Muscle of leg (tissue), 11 donors: Measurements from ENCODE around the gene GPR34. TPM values are rescaled to one million over a fixed set of nuclear protein-coding genes. Genes with fewer than 3 reads are reported as not detected.
A peak's percentile ranks its signal among the peaks of the same experiment; 100 is the strongest.

ENCODE experiments used
- DNase-seq: peaks from one replicate; pipeline ENCODE4 v3.0.0; 2013
- H3K27ac ChIP-seq: one replicate; pipeline ENCODE4 v1.5.1; 2013; ENCODE audit warnings: mild to moderate bottlenecking, low read length, control low read depth
- H3K27me3 ChIP-seq: one replicate; pipeline ENCODE4 v1.6.1; 2013; ENCODE audit warnings: low read length; ENCODE audit not compliant: control insufficient read depth, insufficient read depth
- H3K36me3 ChIP-seq: one replicate; pipeline ENCODE4 v1.6.1; 2013; ENCODE audit warnings: low read length; ENCODE audit not compliant: control insufficient read depth, insufficient read depth
- H3K4me1 ChIP-seq: one replicate; pipeline ENCODE4 v1.6.1; 2013; ENCODE audit warnings: low read length; ENCODE audit not compliant: control insufficient read depth, insufficient read depth
- H3K4me3 ChIP-seq: one replicate; pipeline ENCODE4 v1.5.1; 2013; ENCODE audit warnings: low read length, control low read depth
- H3K9me3 ChIP-seq: replicated peaks from 2 replicates; pipeline ENCODE4 v1.6.1; 2013; ENCODE audit warnings: low read depth, low read length; ENCODE audit not compliant: control insufficient read depth
- WGBS: methylation state at CpG from one replicate; pipeline ENCODE4 v1.1.5; 2013; ENCODE audit warnings: missing lambda C conversion rate; ENCODE audit not compliant: insufficient coverage; 5-methylcytosine and 5-hydroxymethylcytosine counted together
- polyA plus RNA-seq, 8 donors: library from polyadenylated mRNA; unstranded; fragments of 120-200 nt; gene quantifications; one replicate each; pipeline versions ENCODE4 v1.2.1 to v1.2.3, GENCODE V29; 2013; ENCODE audit warnings: inconsistent platforms in 1 of 8, low replicate concordance in 1 of 8; ENCODE audit not compliant: insufficient read length in 8 of 8, insufficient read depth in 1 of 8
- total RNA-seq: library from RNA; stranded (reverse); fragments of 120-200 nt; gene quantifications from one replicate; pipeline ENCODE4 v1.2.4, GENCODE V29; 2013

GPR34 gene
- total and polyA plus RNA-seq, 9 donors: 3.7 to 8.8 (median 7.1) TPM

- H3K9me3 ChIP-seq: no peaks in the 10 kb centered on the region
- no peaks in the 10 kb centered on the region for H3K4me1 ChIP-seq
- H3K36me3 ChIP-seq: no peaks in the 10 kb centered on the region
- no CpG with 5 or more reads among the region's 3 CpGs for WGBS
- H3K27ac ChIP-seq: no peak overlapping the region
- DNase-seq: no peak
- no peak overlapping the region for H3K4me3 ChIP-seq
- H3K27me3 ChIP-seq: peaks cover 11% of the 10 kb centered on the region
Measured at GRCh38 chrX:41728125-41728524, 39.4 kb downstream of the GPR34 start.

- H3K4me3 ChIP-seq: no peak overlapping the region
- WGBS: no CpG with 5 or more reads among the region's 2 CpGs
- no peaks in the 10 kb centered on the region for H3K36me3 ChIP-seq
- no peaks in the 10 kb centered on the region for H3K4me1 ChIP-seq
- H3K27ac ChIP-seq: no peak overlapping the region
- no peaks in the 10 kb centered on the region for H3K9me3 ChIP-seq
- H3K27me3 ChIP-seq: peaks cover 11% of the 10 kb centered on the region
- no peak for DNase-seq
Measured at GRCh38 chrX:41730081-41730480, 41.3 kb downstream of the GPR34 start.

- no peaks in the 10 kb centered on the region for H3K36me3 ChIP-seq
- no peak for DNase-seq
- H3K27ac ChIP-seq: no peak overlapping the region
- H3K27me3 ChIP-seq: peaks cover 15% of the 10 kb centered on the region
- WGBS: 100% methylated on average over 1 of the region's 2 CpGs
- no peaks in the 10 kb centered on the region for H3K4me1 ChIP-seq
- no peaks in the 10 kb centered on the region for H3K9me3 ChIP-seq
- no peak overlapping the region for H3K4me3 ChIP-seq
Measured at GRCh38 chrX:41732260-41732659, 43.5 kb downstream of the GPR34 start.

GRCh38 chrX:41733939-41734338 is 45.2 kb downstream of the GPR34 start:
- WGBS: no CpG with 5 or more reads among the region's 1 CpG
- Histone ChIP-seq H3K36me3 (no peaks in the 10 kb centered on the region), H3K9me3 (no peaks in the 10 kb centered on the region), H3K4me3 (no peak overlapping the region), H3K27me3 (peaks cover 13% of the 10 kb centered on the region), H3K4me1 (no peaks in the 10 kb centered on the region), H3K27ac (no peak overlapping the region)
- peak; percentile 3 for DNase-seq

- no peak overlapping the region for H3K4me3 ChIP-seq
- H3K27ac ChIP-seq: no peak overlapping the region
- no peaks in the 10 kb centered on the region for H3K4me1 ChIP-seq
- no CpG with 5 or more reads among the region's 1 CpG for WGBS
- no peaks in the 10 kb centered on the region for H3K9me3 ChIP-seq
- no peaks in the 10 kb centered on the region for H3K36me3 ChIP-seq
- H3K27me3 ChIP-seq: peaks cover 13% of the 10 kb centered on the region
- peak; percentile 11 for DNase-seq
Measured at GRCh38 chrX:41734530-41734929, 45.8 kb downstream of the GPR34 start.

GRCh38 chrX:41737065-41737464 is 48.3 kb downstream of the GPR34 start:
- no peak overlapping the region for H3K4me3 ChIP-seq
- no peak overlapping the region for H3K27ac ChIP-seq
- H3K9me3 ChIP-seq: no peaks in the 10 kb centered on the region
- no peaks in the 10 kb centered on the region for H3K36me3 ChIP-seq
- WGBS: 71% methylated on average over 6 of the region's 7 CpGs
- peak; percentile 30 for DNase-seq
- H3K27me3 ChIP-seq: peaks cover 14% of the 10 kb centered on the region
- H3K4me1 ChIP-seq: no peaks in the 10 kb centered on the region

GRCh38 chrX:41739871-41740270 is 51.1 kb downstream of the GPR34 start:
- WGBS: no CpG with 5 or more reads among the region's 1 CpG
- Histone ChIP-seq H3K9me3 (no peaks in the 10 kb centered on the region), H3K4me1 (no peaks in the 10 kb centered on the region), H3K4me3 (no peak overlapping the region), H3K27ac (no peak overlapping the region), H3K27me3 (peaks cover 12% of the 10 kb centered on the region), H3K36me3 (no peaks in the 10 kb centered on the region)
- no peak for DNase-seq

Other genes with a start within 250 kb of the GPR34 start
- not detected for gene NYX, start 241.6 kb upstream of the GPR34 start, total RNA-seq
- gene NYX, start 241.6 kb upstream of the GPR34 start, polyA plus RNA-seq: not detected
- 0.04 TPM for gene GPR82, start 35.2 kb downstream of the GPR34 start, total RNA-seq
- gene GPR82, start 35.2 kb downstream of the GPR34 start, polyA plus RNA-seq: under 1 TPM in 5 of 8 donors, not detected in 3; 0.04 to 0.40 (median 0.07) TPM
- 28.1 TPM for gene CASK, start 234.6 kb downstream of the GPR34 start, total RNA-seq
- 10 to 100 TPM; 17.5 to 41.5 (median 25.1) TPM for gene CASK, start 234.6 kb downstream of the GPR34 start, polyA plus RNA-seq